ENCODE results near the gene CCDC167.

CCDC167 gene

DNA sequence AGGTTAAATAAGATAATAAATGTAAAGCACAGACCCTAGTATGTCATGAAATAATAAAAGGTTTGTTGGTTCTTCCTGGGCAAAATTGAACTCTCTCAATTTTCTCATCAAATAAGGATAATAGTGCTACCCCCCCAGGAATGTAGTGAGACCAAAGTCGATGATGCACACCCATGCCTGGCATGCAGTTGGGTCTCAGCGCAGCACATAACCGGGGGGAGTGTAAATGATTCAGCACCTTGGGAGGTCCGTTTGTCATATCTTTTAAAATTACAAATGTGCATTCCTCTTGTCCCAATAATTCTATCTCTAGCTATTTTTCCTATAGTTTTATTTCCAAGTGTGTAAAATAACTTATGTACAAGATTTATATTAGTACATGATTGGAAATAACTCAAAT is 31.3 kb upstream of the CCDC167 start:
- in situ Hi-C loops (cut with HindIII; ENCODE audit: low sequenced_read_pairs), result no loop called here

DNA sequence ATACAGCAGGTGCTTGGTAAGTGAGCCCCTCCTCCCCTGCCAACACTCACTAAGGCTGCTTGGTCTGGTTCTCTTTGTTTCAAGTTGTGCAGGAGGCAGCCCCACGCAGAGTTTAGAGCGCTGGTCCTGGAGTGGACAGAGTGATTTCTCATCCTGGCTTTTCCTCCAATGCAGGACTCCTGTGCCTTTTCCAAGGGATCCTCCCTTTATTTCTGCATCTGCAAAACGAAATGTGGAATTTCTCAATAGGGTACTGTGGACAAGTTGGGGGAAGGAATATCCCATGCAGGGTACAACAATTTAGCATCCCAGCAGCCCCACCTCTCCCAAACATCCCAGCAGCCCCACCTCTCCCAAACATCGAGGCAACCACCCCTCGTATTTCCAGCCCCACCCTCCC is 30.6 kb upstream of the CCDC167 start:
- in situ Hi-C loops (cut with HindIII; ENCODE audit: low sequenced_read_pairs), result no loop called here

- in situ Hi-C loops (cut with HindIII; ENCODE audit: low sequenced_read_pairs), result no loop called here
Observed at GRCh38 chr6:37528541-37528940, 28.8 kb upstream of the CCDC167 start.

GRCh38 chr6:37525460-37526357 is 26.0 kb upstream of the CCDC167 start:
- in situ Hi-C loops (cut with HindIII; ENCODE audit: low sequenced_read_pairs), result no loop called here

GRCh38 chr6:37524970-37525318 is 25.3 kb upstream of the CCDC167 start:
- in situ Hi-C loops (cut with HindIII; ENCODE audit: low sequenced_read_pairs), result no loop called here

GRCh38 chr6:37524025-37524969 is 24.6 kb upstream of the CCDC167 start:
- in situ Hi-C loops (cut with HindIII; ENCODE audit: low sequenced_read_pairs), result no loop called here

DNA sequence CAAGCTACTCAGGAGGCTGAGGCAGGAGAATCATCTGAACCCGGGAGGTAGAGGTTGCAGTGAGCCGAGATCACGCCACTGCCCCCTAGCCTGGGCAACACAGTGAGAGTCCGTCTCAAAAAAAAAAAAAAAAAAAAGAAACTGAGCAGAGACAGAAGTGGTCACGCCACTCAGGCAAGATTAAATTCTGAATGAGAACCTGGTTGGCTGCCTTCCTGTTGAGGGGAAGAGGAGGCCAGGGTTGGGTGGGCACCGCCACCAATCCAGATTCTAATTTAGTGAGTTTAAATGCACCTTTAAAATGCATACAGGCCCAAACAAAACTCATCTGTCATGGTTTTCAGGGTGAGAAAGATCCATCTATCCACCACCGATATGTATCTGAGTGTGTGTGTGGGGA is 23.7 kb upstream of the CCDC167 start:
- in situ Hi-C loops (cut with HindIII; ENCODE audit: low sequenced_read_pairs), result no loop called here

- in situ Hi-C loops (cut with HindIII; ENCODE audit: low sequenced_read_pairs), result no loop called here
Observed at GRCh38 chr6:37522836-37523235, 23.1 kb upstream of the CCDC167 start.

DNA sequence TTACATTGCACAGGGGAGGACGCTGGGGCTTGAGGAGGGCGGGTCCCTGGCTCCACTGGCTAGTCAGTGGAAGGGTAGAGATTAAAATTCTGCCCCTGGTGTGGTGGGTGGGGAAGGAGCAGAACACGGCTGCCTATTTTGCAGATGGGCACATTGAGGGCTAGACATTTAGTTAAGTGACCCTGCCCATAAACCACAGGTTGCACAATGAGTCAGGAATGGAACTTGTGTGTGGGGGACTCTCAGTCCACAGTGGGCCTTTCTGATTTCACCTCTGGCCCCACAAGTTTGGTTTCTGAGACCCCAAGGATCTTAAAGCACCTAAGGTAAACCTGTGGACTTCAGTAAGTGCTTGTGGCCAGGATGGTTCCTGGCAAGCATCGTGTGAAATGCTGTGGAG is 22.0 kb upstream of the CCDC167 start:
- in situ Hi-C loops (cut with HindIII; ENCODE audit: low sequenced_read_pairs), result no loop called here

DNA sequence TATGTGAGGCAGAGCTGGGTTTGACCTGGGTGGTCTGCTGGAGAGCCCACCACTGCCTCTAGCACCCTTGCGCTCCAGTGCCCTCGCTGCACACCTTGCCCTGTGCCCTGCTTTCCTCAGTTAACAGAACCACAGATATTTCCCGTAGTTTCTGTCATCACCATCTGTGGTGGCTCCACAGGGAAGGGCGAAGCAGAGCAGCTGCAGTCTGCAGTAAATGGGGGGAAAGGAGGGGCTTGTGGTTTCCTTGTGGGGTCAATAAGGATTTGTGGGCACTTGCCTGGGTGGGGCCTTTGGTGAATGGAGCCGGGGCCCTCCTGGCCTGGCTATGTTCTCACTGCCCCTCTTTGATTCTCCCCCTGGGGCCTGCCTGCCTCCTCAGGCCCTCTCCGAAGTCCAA is 21.2 kb upstream of the CCDC167 start:
- in situ Hi-C loops (cut with HindIII; ENCODE audit: low sequenced_read_pairs), result no loop called here

DNA sequence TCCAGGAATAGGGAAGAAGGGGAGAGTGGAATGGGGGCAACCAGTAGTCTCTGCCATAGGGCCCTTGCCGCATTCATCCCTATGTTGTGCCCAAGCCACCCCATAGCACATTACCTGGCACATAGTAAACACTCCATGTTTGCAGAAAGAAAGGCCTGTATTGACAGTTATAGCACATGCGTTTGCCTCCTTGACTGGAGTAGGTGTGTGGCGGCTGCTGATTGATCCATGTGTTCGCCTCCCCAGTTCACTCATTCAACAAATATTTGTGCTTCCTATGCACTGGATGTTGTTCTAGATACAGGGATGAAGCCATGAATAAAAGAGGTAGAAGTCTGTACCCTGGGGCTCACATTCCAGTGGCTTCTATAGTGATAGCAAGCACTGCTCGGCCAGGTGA is 19.8 kb upstream of the CCDC167 start:
- in situ Hi-C loops (cut with HindIII; ENCODE audit: low sequenced_read_pairs), result no loop called here

- in situ Hi-C loops (cut with HindIII; ENCODE audit: low sequenced_read_pairs), result no loop called here
Observed at GRCh38 chr6:37518116-37518515, 18.4 kb upstream of the CCDC167 start.

GRCh38 chr6:37517411-37517812 is 17.7 kb upstream of the CCDC167 start:
- in situ Hi-C loops (cut with HindIII; ENCODE audit: low sequenced_read_pairs), result no loop called here

DNA sequence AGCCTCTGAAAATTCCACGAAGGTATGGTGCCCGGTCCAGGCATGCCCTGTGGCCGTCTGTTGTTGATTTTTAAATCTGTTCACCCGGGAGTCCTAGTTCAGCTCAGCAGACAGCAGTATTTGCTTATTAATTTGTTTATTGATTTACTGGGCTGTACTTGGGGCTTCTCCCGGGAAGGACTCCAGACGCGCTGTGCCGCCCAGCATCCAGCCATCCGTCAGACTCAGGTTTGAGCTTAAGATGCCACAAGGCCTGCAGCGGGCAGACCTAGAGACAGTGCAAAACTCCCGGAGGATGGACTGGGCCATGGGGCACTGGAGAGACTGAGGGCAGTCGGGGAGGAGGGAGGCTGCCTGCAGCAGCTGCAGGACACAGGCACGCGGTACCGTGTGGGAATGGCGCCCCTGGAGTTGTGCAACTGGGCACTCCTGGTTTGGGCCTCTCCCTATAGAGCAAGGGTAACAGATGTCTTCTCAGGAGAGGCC is 17.3 kb upstream of the CCDC167 start:
- in situ Hi-C loops (cut with HindIII; ENCODE audit: low sequenced_read_pairs), result no loop called here

DNA sequence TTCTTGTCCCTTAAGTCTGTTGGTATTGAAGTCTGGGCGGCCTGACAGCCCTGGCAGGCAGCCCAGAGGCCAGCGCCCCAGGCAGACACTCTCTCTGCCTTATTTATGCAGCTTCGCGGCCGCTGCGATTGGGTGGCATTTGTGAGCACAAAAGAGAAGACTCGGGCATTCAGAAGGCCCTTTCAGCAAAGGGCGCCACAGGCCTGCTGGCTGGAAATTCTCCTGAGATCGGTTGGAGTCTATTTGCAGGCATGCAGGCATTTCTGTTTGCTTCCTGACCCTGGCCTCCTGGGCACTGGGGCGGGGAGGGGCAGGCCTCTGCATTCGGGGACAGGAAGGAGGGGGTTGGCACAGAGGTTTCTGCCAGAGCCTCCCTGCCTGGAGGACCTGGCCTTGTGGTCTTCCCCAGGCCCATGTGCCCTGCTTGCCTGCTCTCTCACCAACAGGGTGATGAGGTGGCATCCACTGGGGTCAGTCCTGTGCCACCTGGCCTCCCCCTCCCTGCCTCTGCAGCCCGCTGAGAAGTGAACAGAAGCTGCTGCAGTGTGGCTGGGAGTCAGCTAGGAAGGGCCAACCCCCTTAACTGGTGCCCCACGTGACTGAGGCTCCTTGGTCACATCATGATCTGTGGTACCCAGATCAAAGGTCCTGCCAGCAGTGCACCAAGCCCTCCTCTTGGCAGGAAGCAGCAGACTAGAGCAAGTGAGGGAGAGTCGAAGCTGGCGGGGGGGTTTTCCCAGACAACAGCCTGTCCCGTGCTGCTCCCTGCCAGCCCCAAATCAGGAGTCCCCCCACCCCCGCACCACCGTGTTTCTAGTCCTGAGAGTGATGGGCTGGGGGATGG is 16.6 kb upstream of the CCDC167 start:
- in situ Hi-C loops (cut with HindIII; ENCODE audit: low sequenced_read_pairs), result no loop called here

- in situ Hi-C loops (cut with HindIII; ENCODE audit: low sequenced_read_pairs), result no loop called here
Observed at GRCh38 chr6:37515712-37516075, 16.0 kb upstream of the CCDC167 start.

GRCh38 chr6:37514837-37515236 is 15.1 kb upstream of the CCDC167 start:
- in situ Hi-C loops (cut with HindIII; ENCODE audit: low sequenced_read_pairs), result no loop called here

DNA sequence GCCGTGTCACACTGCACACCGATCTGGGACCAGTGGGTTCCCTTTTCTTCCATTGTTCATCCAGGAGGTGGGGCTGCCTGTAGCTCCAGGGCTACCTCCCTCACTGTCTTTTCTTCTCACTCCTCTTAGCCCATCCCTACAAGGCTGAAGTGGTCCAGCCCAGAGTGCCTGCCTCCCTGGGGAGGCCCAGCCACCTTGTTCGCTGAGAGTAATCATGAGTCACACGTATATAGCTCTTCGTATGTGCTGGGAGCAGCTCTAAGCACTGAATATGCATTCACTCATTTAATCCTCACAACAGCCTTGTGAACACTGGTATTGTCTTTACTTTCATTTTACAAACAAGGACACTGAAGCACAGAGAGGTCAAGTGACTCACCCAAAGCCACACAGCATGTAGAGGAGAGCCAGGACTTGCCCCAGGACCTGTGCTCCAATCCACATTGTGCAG is 14.7 kb upstream of the CCDC167 start:
- in situ Hi-C loops (cut with HindIII; ENCODE audit: low sequenced_read_pairs), result no loop called here

DNA sequence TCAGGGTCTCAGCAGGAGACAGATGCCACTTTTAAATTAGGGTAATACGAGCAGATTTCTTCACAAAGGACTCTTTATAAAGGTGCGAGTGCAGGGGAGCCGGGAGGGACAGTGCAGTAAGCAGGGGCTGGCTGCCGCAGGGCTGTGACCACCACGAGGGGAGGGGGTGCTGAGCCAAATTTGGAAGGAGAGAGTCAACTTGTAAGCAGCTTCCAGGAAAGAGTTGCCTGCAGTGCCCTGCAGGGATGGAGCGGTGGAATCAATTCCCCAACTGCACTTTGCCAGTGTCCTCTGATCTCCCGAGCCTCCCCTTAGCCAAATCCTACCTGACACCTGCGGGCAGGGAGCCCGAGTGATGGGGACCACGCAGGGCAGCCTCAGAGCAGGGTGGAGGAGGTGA is 13.9 kb upstream of the CCDC167 start:
- in situ Hi-C loops (cut with HindIII; ENCODE audit: low sequenced_read_pairs), result no loop called here

GRCh38 chr6:37513155-37513554 is 13.5 kb upstream of the CCDC167 start:
- in situ Hi-C loops (cut with HindIII; ENCODE audit: low sequenced_read_pairs), result no loop called here
